ENCODE measurements around the gene EFEMP1. TPM values are rescaled to one million over a fixed set of nuclear protein-coding genes. Genes with fewer than 3 reads are reported as not detected.

EFEMP1 gene
- total and polyA plus RNA-seq, 7 donors, result 6.3 to 20.6 (median 11.2) TPM

DNA sequence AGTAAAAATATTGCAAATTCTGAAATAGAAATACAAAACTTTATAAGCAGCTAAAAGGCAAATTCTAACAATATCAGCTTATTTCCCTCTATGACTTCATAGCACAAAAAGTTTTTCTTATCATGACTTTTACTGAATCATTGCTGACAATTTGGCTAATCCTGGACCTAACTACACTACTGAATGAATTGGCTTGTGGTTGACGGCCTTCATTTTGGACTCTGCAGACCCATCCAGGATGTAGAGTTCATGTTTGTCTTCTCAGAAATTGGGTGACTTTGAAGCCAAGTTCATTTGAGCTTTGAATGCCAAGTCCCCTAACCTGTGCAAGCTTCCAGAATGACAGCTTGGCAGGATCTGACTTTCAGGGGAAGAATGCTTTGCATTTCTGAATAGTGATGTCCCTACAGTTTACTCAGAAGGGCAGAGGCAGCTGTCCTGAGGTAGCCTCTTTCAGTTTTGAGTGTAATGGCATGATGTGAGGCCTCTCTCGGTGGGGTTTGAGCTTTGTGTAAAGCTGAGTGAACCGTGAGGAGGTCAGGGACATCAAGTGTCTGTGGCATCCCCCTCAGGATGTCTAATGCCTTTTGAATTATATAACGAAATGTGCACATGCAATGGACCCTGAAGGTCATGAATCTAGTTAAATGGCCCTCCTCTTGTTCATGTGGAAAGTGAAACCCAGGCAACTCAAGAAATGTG lies 48.0 kb downstream of the EFEMP1 start:
- 48 to 53% (median 51%) methylated on average over 4 of the region's 4 CpGs for WGBS, 3 donors
- Histone ChIP-seq H3K36me3 (ENCODE audit: insufficient read depth in 1 of 2, low read depth in 1 of 2) (no peaks in the 10 kb centered on the region), H3K27ac (no peak overlapping the region), H3K9me3 (no peaks in the 10 kb centered on the region), H3K4me3 (no peak overlapping the region), H3K27me3 (ENCODE audit: insufficient read depth in 3 of 3, low read length in 2 of 3) (no peaks in the 10 kb centered on the region), H3K4me1 (no peaks in the 10 kb centered on the region)
- intact Hi-C loops (cut with DNase I), result no loop called here
- ATAC-seq, result no peak
- TF ChIP-seq, protein P1, sequence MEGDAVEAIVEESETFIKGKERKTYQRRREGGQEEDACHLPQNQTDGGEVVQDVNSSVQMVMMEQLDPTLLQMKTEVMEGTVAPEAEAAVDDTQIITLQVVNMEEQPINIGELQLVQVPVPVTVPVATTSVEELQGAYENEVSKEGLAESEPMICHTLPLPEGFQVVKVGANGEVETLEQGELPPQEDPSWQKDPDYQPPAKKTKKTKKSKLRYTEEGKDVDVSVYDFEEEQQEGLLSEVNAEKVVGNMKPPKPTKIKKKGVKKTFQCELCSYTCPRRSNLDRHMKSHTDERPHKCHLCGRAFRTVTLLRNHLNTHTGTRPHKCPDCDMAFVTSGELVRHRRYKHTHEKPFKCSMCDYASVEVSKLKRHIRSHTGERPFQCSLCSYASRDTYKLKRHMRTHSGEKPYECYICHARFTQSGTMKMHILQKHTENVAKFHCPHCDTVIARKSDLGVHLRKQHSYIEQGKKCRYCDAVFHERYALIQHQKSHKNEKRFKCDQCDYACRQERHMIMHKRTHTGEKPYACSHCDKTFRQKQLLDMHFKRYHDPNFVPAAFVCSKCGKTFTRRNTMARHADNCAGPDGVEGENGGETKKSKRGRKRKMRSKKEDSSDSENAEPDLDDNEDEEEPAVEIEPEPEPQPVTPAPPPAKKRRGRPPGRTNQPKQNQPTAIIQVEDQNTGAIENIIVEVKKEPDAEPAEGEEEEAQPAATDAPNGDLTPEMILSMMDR (IDR thresholded peaks at IDR 0.05), result no peak
- no peak for DNase-seq

DNA sequence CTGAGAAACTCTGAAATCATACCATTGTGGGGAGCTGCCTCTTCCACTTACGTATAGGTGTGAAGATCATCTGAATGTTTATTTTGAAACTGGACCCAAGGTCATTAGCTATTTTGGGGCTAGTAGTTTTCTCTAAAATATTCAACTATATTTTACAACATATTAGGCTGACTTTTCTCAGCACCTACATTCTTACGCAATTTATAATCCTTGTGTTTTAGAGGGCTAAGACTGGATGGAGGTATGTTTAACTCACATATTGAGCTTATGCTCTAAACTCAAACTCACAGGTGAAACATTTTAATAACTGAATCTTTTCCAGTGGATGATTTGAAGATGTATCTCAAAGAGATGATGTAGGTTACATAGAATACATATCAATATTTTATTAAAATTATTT lies 49.2 kb downstream of the EFEMP1 start:
- Histone ChIP-seq H3K9me3 (no peaks in the 10 kb centered on the region), H3K27ac (no peak overlapping the region), H3K4me3 (no peak overlapping the region), H3K27me3 (ENCODE audit: insufficient read depth in 3 of 3, low read length in 2 of 3) (no peaks in the 10 kb centered on the region), H3K36me3 (ENCODE audit: insufficient read depth in 1 of 2, low read depth in 1 of 2) (no peaks in the 10 kb centered on the region), H3K4me1 (no peaks in the 10 kb centered on the region)
- TF ChIP-seq, protein P1 (IDR thresholded peaks at IDR 0.05), result no peak
- ATAC-seq (no peak), DNase-seq (no peak)
- intact Hi-C loops (cut with DNase I), result no loop called here
- WGBS, 3 donors, result 85 to 91% (median 91%) methylated on average over 2 of the region's 2 CpGs

DNA sequence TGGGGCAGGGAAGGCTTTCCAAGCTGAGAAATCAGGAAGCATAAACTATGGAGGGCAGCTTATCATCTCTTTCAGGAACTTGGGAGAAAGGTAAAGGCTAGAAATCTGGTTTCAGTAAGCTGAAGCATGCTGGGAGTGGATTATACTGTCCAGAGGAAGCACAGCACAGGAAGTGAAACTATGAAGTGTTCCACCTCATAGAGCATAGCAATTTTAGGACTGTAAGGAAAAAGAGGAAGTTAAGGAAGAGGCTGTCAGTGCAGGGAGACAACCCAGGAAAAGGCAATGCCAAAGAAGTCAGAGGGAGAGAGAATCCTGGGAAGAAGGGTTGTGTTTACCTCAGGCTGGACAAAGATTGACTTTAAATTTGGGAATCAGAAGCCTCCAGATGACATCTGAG lies 51.9 kb downstream of the EFEMP1 start:
- Histone ChIP-seq H3K9me3 (no peaks in the 10 kb centered on the region), H3K4me1 (no peaks in the 10 kb centered on the region), H3K27ac (no peak overlapping the region), H3K27me3 (ENCODE audit: insufficient read depth in 3 of 3, low read length in 2 of 3) (no peaks in the 10 kb centered on the region), H3K36me3 (ENCODE audit: insufficient read depth in 1 of 2, low read depth in 1 of 2) (no peaks in the 10 kb centered on the region), H3K4me3 (no peak overlapping the region)
- DNase-seq (no peak), ATAC-seq (no peak)
- TF ChIP-seq, protein P1 (IDR thresholded peaks at IDR 0.05), result no peak
- intact Hi-C loops (cut with DNase I), result no loop called here

DNA sequence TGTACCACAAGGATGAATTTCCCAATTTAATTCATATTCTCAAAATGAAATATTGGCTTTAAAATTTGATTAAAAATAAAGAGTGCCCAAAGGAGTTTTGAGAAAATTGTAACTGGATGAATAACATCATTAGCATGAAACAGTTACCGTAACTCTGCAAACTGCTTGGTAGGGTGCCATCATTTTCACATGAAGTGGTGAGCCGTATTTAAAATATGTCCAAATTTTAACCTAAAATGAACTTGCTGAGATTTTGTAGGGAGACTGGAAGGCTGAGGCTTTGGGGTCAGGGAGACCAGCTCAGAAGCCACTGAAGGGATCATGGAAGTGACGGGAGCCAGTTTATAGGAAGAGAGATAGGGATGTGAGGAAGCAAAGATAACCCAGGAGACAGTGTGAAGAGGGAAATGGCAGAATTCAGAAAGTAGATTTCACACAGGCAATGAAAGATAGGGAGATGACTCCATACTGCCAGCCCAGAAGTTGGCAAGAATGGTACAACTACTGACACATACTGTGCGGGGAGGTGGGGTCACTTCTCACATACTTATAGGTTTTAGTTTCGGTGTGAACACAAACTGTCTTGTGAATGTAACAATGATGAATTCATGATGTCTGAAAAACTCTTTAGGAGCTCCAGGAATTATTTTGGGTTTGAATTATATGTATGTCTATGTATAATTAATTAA lies 53.8 kb downstream of the EFEMP1 start:
- TF ChIP-seq, protein P1 (IDR thresholded peaks at IDR 0.05), result no peak
- H3K27ac ChIP-seq, result no peak overlapping the region
- no peak for DNase-seq

More for the DNA sequence above, 53.8 kb downstream of the EFEMP1 start:
- Histone ChIP-seq H3K4me3 (no peak overlapping the region), H3K27me3 (ENCODE audit: insufficient read depth in 3 of 3, low read length in 2 of 3) (no peaks in the 10 kb centered on the region), H3K4me1 (no peaks in the 10 kb centered on the region), H3K36me3 (ENCODE audit: insufficient read depth in 1 of 2, low read depth in 1 of 2) (no peaks in the 10 kb centered on the region), H3K9me3 (no peaks in the 10 kb centered on the region)
- intact Hi-C loops (cut with DNase I), result no loop called here
- 62 to 73% (median 63%) methylated on average over 5 of the region's 5 CpGs for WGBS, 3 donors
- no peak for ATAC-seq

Measured in psoas muscle (tissue), 8 donors.